HCT116 (cell line): ENCODE results near the gene MAF. TPM values are rescaled to one million over a fixed set of nuclear protein-coding genes. Genes with fewer than 3 reads are reported as not detected.

ENCODE experiments used
- ATAC-seq: fragments of 200-7000 bp; cut with Tn5 transposase; 2 replicates; pipeline ENCODE4 v1.9.1; 2020; ENCODE audit warnings: mild to moderate bottlenecking, moderate library complexity
- BruUV-seq: library from RNA; stranded (reverse); fragments of 400-500 nt; replicated peaks from 2 replicates; lab custom pipeline; 2021; lab: Mats Ljungman, UMichigan
- CTCF ChIA-PET: fragments of 300-600 bp; sonication (Branson Sonifier 250); formaldehyde crosslinking; loops from one replicate; lab custom pipeline; 2021; ENCODE audit warnings: antibody characterized with exemption; lab: Charles Lee
- POLR2A ChIA-PET: fragments of 300-600, 350-600 bp; sonication (Branson Sonifier 250); formaldehyde crosslinking; loops from one replicate; lab custom pipeline; 2021; ENCODE audit warnings: antibody characterized with exemption; lab: Charles Lee
- RAD21 ChIA-PET, 2 experiments: fragments of 300-600 bp; sonication (Branson Sonifier 250); formaldehyde crosslinking; loops; one replicate each; lab custom pipeline; 2023; ENCODE audit warnings: low total read pairs in 2 of 2; ENCODE audit not compliant: uncharacterized antibody in 2 of 2, unreplicated experiment in 2 of 2, low non-redundant PET in 1 of 2; lab: Charles Lee
- DNase-seq: peaks from one replicate; pipeline ENCODE4 v3.0.0-alpha.2; 2010; ENCODE audit warnings: low read depth, low spot score
- H2AFZ ChIP-seq: fragments of 200-600 bp; shearing (Covaris generic), sonication (generic); 2 replicates; pipeline ENCODE4 v1.6.1; 2017; ENCODE audit warnings: low read depth, mixed run types, mixed read lengths, antibody characterized with exemption, low read length; ENCODE audit not compliant: poor library complexity, severe bottlenecking
- H3K27ac ChIP-seq: 2 replicates; pipeline ENCODE4 v1.5.1; 2012; ENCODE audit warnings: low read depth, low read length
- H3K27me3 ChIP-seq: fragments of 200-600 bp; sonication (generic); 2 replicates; pipeline ENCODE4 v1.6.1; 2016; ENCODE audit warnings: mixed run types, low read length, mixed read lengths; ENCODE audit not compliant: insufficient read depth
- H3K36me3 ChIP-seq, 2 experiments: fragments of 200-500 bp in 1 of 2; fragments of 200-600 bp in 1 of 2; sonication (Bioruptor generic) in 1 of 2; sonication (generic) in 1 of 2; 2 replicates each; pipeline versions ENCODE4 v1.5.1 to v1.6.1; 2014 to 2016; ENCODE audit warnings: low read length in 2 of 2, inconsistent platforms in 1 of 2, mixed read lengths in 1 of 2, mixed run types in 1 of 2; ENCODE audit not compliant: insufficient read depth in 2 of 2, control insufficient read depth in 1 of 2
- H3K4me1 ChIP-seq, 2 experiments: fragments of 200-600 bp in 1 of 2; sonication (generic) in 1 of 2; 2 replicates each; pipeline versions ENCODE4 v1.5.1 to v1.6.1; 2012 to 2017; ENCODE audit warnings: low read length in 2 of 2, inconsistent platforms in 1 of 2, mild to moderate bottlenecking in 1 of 2, mixed read lengths in 1 of 2, mixed run types in 1 of 2, moderate library complexity in 1 of 2; ENCODE audit not compliant: insufficient read depth in 2 of 2, control insufficient read depth in 1 of 2
- H3K4me2 ChIP-seq: fragments of 200-600 bp; sonication (generic); 2 replicates; pipeline ENCODE4 v1.6.1; 2017; ENCODE audit warnings: mixed run types, low read length, mixed read lengths
- H3K4me3 ChIP-seq, 2 experiments: fragments of 200-600 bp in 1 of 2; sonication (generic) in 1 of 2; replicated peaks in 1 of 2; 2 replicates each; pipeline ENCODE4 v1.5.1; 2011 to 2016; ENCODE audit warnings: low read length in 2 of 2, control low read depth in 1 of 2, low read depth in 1 of 2, mild to moderate bottlenecking in 1 of 2, mixed read lengths in 1 of 2, mixed run types in 1 of 2
- H3K79me2 ChIP-seq: fragments of 200-600 bp; sonication (generic); 2 replicates; pipeline ENCODE4 v1.6.1; 2017; ENCODE audit warnings: mild to moderate bottlenecking, mixed run types, low read length, moderate library complexity, mixed read lengths; ENCODE audit not compliant: insufficient read depth
- H3K9ac ChIP-seq: fragments of 200-600 bp; sonication (generic); 2 replicates; pipeline ENCODE4 v1.6.1; 2016; ENCODE audit warnings: low read length, mixed read lengths
- H3K9me2 ChIP-seq: fragments of 200-600 bp; sonication (generic), shearing (Covaris generic); 2 replicates; pipeline ENCODE4 v1.6.1; 2017; ENCODE audit warnings: mixed run types, mild to moderate bottlenecking, moderate library complexity; ENCODE audit not compliant: insufficient read depth
- H3K9me3 ChIP-seq, 2 experiments: fragments of 200-500 bp in 1 of 2; fragments of 200-600 bp in 1 of 2; sonication (Bioruptor generic) in 1 of 2; sonication (generic) in 1 of 2; 2 replicates each; pipeline ENCODE4 v1.6.1; 2014 to 2017; ENCODE audit warnings: low read length in 2 of 2, mixed read lengths in 2 of 2, inconsistent platforms in 1 of 2, low read depth in 1 of 2, mild to moderate bottlenecking in 1 of 2, mixed run types in 1 of 2, moderate library complexity in 1 of 2; ENCODE audit not compliant: control insufficient read depth in 1 of 2, insufficient read depth in 1 of 2
- H4K20me1 ChIP-seq: fragments of 200-600 bp; sonication (generic), shearing (Covaris generic); 2 replicates; pipeline ENCODE4 v1.6.1; 2017; ENCODE audit warnings: mixed run types, mild to moderate bottlenecking, moderate library complexity; ENCODE audit not compliant: insufficient read depth
- CEBPB ChIP-seq: IDR thresholded peaks from 2 replicates; pipeline ENCODE4 v1.6.1; 2012; ENCODE audit warnings: low read depth
- CTCF ChIP-seq, 3 experiments: fragments of 200-600 bp in 1 of 3; sonication (generic) in 1 of 3; IDR thresholded peaks in 2 of 3; conservative IDR thresholded peaks in 1 of 3; 2 replicates each; pipeline ENCODE4 v1.5.1; 2012 to 2017; ENCODE audit warnings: low read depth in 2 of 3, low read length in 2 of 3, antibody characterized with exemption in 1 of 3, borderline replicate concordance in 1 of 3, control low read depth in 1 of 3, mild to moderate bottlenecking in 1 of 3, mixed read lengths in 1 of 3, mixed run types in 1 of 3, moderate library complexity in 1 of 3; ENCODE audit not compliant: insufficient read depth in 1 of 3
- EGR1 ChIP-seq: IDR thresholded peaks from 2 replicates; pipeline ENCODE4 v1.6.1; 2012; ENCODE audit warnings: low read depth
- ELF1 ChIP-seq: IDR thresholded peaks from 2 replicates; pipeline ENCODE4 v1.6.1; 2012; ENCODE audit warnings: low read depth, borderline replicate concordance
- EZH2 ChIP-seq: fragments of 200-600 bp; sonication (generic); IDR thresholded peaks from 2 replicates; pipeline ENCODE4 v1.6.1; 2017; ENCODE audit warnings: antibody characterized with exemption, mixed run types
- EZH2phosphoT487 ChIP-seq: fragments of 200-600 bp; IDR thresholded peaks from 2 replicates; pipeline ENCODE4 v1.6.1; 2018; ENCODE audit warnings: antibody characterized with exemption, borderline replicate concordance
- FOSL1 ChIP-seq: IDR thresholded peaks from 2 replicates; pipeline ENCODE4 v1.6.1; 2012; ENCODE audit warnings: low read depth
- JUND ChIP-seq: IDR thresholded peaks from 2 replicates; pipeline ENCODE4 v1.6.1; 2012
- MAX ChIP-seq: IDR thresholded peaks from 2 replicates; pipeline ENCODE4 v1.6.1; 2012
- POLR2A ChIP-seq: IDR thresholded peaks from 2 replicates; pipeline ENCODE4 v1.7.0; 2011; ENCODE audit warnings: borderline replicate concordance; ENCODE audit not compliant: insufficient read depth, insufficient read length; ENCODE audit errors: extremely low read depth
- RAD21 ChIP-seq: IDR thresholded peaks from 2 replicates; pipeline ENCODE4 v1.6.1; 2012; ENCODE audit warnings: low read depth, mild to moderate bottlenecking
- REST ChIP-seq: IDR thresholded peaks from 2 replicates; pipeline ENCODE4 v1.6.1; 2012; ENCODE audit warnings: low read depth
- SIN3A ChIP-seq: IDR thresholded peaks from 2 replicates; pipeline ENCODE4 v1.6.1; 2012; ENCODE audit warnings: low read depth
- TCF7L2 ChIP-seq: IDR thresholded peaks from 2 replicates; pipeline ENCODE4 v1.7.0; 2011; ENCODE audit warnings: borderline replicate concordance, inconsistent platforms; ENCODE audit not compliant: insufficient read depth, insufficient read length; ENCODE audit errors: extremely low read depth
- YY1 ChIP-seq: IDR thresholded peaks from 2 replicates; pipeline ENCODE4 v1.6.1; 2011; ENCODE audit warnings: low read length, low read depth, moderate library complexity, mild to moderate bottlenecking; ENCODE audit not compliant: insufficient replicate concordance; ENCODE audit errors: extremely low read depth
- ZBTB33 ChIP-seq: IDR thresholded peaks from 2 replicates; pipeline ENCODE4 v1.6.1; 2011; ENCODE audit warnings: mild to moderate bottlenecking, low read length, moderate library complexity; ENCODE audit not compliant: insufficient replicate concordance; ENCODE audit errors: extremely low read depth
- ZFX ChIP-seq: fragments of 450-650 bp; IDR thresholded peaks from 2 replicates; pipeline ENCODE4 v1.6.1; 2017
- ZNF274 ChIP-seq: fragments of 200-500 bp; sonication (Bioruptor generic); IDR thresholded peaks from 2 replicates; pipeline ENCODE4 v1.6.1; 2014; ENCODE audit warnings: mild to moderate bottlenecking, low read depth, low read length, inconsistent platforms
- intact Hi-C: fragments of 100-400 bp; cut with micrococcal nuclease; formaldehyde crosslinking; loops from 2 replicates; pipeline ENCODE4 v1.10.0; 2022
- total RNA-seq: library from RNA; stranded (reverse); gene quantifications from one replicate; pipeline ENCODE4 v1.2.1, GENCODE V29; 2021; ENCODE audit not compliant: unreplicated experiment

Gene MAF
- total RNA-seq, 1 experiment from 2014 or later = 0.27 TPM

DNA sequence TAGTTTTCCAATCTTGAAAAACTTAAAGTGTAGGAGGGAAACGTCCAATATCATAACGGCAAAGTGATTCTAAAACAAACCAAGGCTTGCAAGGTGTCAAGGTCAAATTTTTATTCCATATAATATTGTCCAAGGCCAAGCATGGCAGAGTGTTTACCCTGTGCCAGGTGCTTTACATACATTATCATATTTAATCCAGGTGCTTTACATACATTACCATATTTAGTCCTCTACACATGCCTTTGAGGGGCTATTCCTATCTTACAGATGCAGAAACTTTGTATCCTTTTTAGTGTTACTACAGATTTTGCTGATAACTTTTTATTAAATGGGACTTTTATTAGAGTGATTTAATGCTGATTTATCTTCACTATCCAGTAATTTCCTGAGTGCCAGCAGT, 23.9 kb downstream of the MAF start:
- Histone ChIP-seq H3K27me3 (no peaks in the 10 kb centered on the region), H3K9ac (no peak overlapping the region), H3K9me2 (no peaks in the 10 kb centered on the region), H3K4me2 (no peak overlapping the region), H3K79me2 (no peaks in the 10 kb centered on the region), H3K4me1 (no peaks in the 10 kb centered on the region), H3K4me3 (no peak overlapping the region), H4K20me1 (no peaks in the 10 kb centered on the region), H3K9me3 (peaks cover 23 to 39% of the 10 kb centered on the region in 2 experiments; a peak in 3 of 4 replicates), H2AFZ (no peak overlapping the region), H3K36me3 (no peaks in the 10 kb centered on the region), H3K27ac (no peak overlapping the region)
- no TSS peak for BruUV-seq
- ChIA-PET CTCF (no interaction called here), POLR2A (no interaction called here), RAD21 (no interaction called here)
- intact Hi-C loops = no loop called here
- DNase-seq (no peak), ATAC-seq (no peak)
- TF ChIP-seq CEBPB = no peak
- TF ChIP-seq EZH2 = no peak
- no peak for TF ChIP-seq JUND
- no peak for TF ChIP-seq EZH2phosphoT487
- no peak for TF ChIP-seq ZFX
- TF ChIP-seq YY1 = no peak
- no peak for TF ChIP-seq RAD21
- TF ChIP-seq MAX = no peak
- TF ChIP-seq FOSL1 = no peak
- no peak for TF ChIP-seq EGR1
- TF ChIP-seq REST = no peak
- no peak for TF ChIP-seq POLR2A
- no peak for TF ChIP-seq ZBTB33
- no peak for TF ChIP-seq SIN3A
- TF ChIP-seq TCF7L2 = no peak
- TF ChIP-seq ELF1 = no peak
- no peak for TF ChIP-seq CTCF (IDR thresholded peaks at IDR 0.05 in 2 of 3, conservative IDR thresholded peaks at IDR 0.05 in 1 of 3; ENCODE audit: borderline replicate concordance in 1 of 3, insufficient read depth in 1 of 3, low read depth in 2 of 3, low read length in 2 of 3)
- TF ChIP-seq ZNF274 = no peak
